ENCODE measurements around the gene DNAJB9. TPM values are rescaled to one million over a fixed set of nuclear protein-coding genes. Genes with fewer than 3 reads are reported as not detected.

The DNAJB9 gene
- total RNA-seq, 1 donor from 2014 or later: 49.5 TPM

DNA sequence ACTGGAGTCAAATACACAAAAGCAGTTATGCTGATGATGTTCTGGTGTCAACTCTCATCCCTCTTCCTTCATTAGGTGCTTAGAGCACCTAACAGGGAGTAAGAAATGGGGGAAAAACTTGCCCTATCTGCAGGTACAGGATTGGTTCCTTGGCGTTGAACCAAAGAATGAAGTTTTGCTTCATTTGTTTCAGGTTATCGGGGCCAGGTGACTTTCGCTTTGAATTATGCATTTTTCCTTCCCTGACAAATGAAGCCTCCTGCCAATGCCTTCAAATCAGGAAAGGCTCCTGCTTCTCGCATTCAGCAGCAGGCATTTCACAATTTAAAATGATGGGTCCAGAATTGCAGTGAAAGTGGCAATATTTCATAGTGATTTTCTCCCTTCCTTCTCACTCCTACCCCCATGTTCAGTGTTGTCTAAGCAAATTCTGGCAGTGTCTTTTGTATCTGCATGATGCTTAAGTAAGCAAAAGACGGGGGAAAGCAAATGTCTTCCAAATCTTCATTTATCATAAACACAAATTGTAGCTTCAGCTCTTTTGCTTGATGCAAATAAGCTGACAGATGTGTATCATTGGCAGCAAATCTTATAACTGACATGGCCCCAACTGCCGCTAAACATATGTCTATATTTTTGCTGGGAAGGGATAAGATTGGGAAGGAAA lies 29.4 kb downstream of the DNAJB9 start:
- Histone ChIP-seq H3K27me3 (ENCODE audit: control insufficient read depth, insufficient read depth, low read length) (no peaks in the 10 kb centered on the region), H3K4me3 (ENCODE audit: low read depth, low read length) (no peak overlapping the region), H3K36me3 (ENCODE audit: control insufficient read depth, insufficient read depth, low read length) (no peaks in the 10 kb centered on the region)
- TF ChIP-seq, protein P1, sequence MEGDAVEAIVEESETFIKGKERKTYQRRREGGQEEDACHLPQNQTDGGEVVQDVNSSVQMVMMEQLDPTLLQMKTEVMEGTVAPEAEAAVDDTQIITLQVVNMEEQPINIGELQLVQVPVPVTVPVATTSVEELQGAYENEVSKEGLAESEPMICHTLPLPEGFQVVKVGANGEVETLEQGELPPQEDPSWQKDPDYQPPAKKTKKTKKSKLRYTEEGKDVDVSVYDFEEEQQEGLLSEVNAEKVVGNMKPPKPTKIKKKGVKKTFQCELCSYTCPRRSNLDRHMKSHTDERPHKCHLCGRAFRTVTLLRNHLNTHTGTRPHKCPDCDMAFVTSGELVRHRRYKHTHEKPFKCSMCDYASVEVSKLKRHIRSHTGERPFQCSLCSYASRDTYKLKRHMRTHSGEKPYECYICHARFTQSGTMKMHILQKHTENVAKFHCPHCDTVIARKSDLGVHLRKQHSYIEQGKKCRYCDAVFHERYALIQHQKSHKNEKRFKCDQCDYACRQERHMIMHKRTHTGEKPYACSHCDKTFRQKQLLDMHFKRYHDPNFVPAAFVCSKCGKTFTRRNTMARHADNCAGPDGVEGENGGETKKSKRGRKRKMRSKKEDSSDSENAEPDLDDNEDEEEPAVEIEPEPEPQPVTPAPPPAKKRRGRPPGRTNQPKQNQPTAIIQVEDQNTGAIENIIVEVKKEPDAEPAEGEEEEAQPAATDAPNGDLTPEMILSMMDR (IDR thresholded peaks at IDR 0.05; ENCODE audit: insufficient read depth, low read length, poor library complexity, severe bottlenecking): no peak
- no peak for DNase-seq (ENCODE audit: low read depth)

DNA sequence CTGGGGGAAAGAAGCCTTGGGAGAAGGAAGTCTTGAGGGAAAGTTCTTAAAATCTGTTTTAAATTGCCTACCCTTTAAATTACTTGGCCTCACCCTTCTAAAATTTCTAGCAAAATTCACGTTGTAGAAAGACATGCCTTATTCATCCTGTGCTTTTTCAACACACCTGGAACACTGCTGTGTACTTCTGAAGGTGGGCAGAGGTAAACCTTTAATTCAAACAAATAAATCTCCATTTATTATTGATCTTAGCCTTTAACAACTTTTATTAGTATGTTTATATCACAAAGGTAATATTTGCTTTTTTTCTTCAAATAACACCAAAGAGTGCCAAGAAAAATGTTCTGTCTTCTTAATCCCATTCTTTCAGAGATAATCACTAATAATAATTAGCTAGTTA lies 30.7 kb downstream of the DNAJB9 start:
- H3K36me3 ChIP-seq (ENCODE audit: control insufficient read depth, insufficient read depth, low read length): no peaks in the 10 kb centered on the region
- TF ChIP-seq, protein P1 (IDR thresholded peaks at IDR 0.05; ENCODE audit: insufficient read depth, low read length, poor library complexity, severe bottlenecking): no peak
- no peaks in the 10 kb centered on the region for H3K27me3 ChIP-seq (ENCODE audit: control insufficient read depth, insufficient read depth, low read length)
- H3K4me3 ChIP-seq (ENCODE audit: low read depth, low read length): no peak overlapping the region
- DNase-seq (ENCODE audit: low read depth): no peak

DNA sequence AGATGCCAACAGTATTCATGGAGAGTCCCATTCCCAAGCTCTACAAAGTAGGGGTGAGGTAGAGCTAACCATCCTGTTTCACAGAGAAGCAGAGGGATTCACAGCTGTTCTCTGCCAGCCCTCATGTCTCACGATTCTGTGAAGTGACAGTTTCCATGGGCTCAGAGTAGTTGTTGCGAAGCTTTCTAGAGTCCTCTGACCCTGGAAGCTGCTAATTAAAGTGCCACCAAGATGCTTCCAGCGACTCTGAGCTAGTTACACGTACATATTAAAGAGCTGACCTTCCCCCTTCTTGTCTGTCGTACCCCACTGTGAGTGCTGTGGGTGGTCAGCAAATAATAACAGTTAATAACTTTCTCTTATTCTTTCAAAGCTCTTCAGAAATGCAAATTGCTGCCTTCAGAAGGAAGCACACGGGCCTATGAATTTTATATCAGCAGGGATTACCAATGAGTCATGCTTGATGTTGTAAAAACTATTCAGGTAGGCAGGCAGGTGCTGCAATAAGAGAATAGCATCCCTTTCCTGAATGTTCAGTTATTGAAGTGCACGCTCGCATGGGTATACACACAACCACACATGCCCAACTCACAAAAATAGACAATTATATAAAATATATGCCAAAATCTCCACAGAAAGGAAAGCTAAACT lies 34.1 kb downstream of the DNAJB9 start:
- Histone ChIP-seq H3K36me3 (ENCODE audit: control insufficient read depth, insufficient read depth, low read length) (no peaks in the 10 kb centered on the region), H3K4me3 (ENCODE audit: low read depth, low read length) (no peak overlapping the region), H3K27me3 (ENCODE audit: control insufficient read depth, insufficient read depth, low read length) (no peaks in the 10 kb centered on the region)
- no peak for DNase-seq (ENCODE audit: low read depth)
- TF ChIP-seq, protein P1 (IDR thresholded peaks at IDR 0.05; ENCODE audit: insufficient read depth, low read length, poor library complexity, severe bottlenecking): no peak

DNA sequence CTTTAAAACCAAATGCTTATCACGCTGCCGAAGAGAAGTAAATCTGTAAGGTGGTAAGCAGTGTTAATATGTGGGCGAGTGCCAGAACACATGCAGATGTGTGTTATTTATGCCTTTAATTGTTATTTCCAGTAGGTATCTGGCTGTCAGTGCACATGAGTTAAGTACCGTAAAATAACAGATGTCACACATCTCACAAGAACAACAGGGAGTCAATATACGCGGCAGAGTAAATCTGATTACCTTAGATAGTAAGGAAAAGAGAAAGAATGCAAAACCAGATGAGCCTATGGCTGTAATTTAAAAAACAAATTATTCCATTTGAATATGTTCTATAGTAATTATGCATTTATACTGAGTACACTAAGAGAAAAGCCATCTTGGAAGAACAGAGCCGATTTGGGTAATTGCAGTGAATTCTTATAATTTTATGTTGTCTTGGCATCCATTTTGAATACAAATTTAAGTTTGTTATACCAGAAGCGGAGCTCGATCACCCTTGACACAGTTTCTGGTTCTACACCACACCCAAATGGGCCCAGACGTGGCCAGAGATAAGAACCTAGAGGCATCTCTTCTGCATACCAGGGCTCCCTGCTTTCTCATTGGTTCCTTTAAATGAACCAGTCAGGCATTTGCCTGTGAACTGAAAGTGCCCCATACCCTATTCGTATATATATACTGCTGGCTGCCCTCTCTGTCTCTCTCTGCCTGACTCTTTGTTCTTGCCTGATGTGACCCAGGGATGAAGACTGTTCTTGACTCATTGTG lies 34.8 kb downstream of the DNAJB9 start:
- Histone ChIP-seq H3K27me3 (ENCODE audit: control insufficient read depth, insufficient read depth, low read length) (no peaks in the 10 kb centered on the region), H3K36me3 (ENCODE audit: control insufficient read depth, insufficient read depth, low read length) (no peaks in the 10 kb centered on the region), H3K4me3 (ENCODE audit: low read depth, low read length) (no peak overlapping the region)
- TF ChIP-seq, protein P1 (IDR thresholded peaks at IDR 0.05; ENCODE audit: insufficient read depth, low read length, poor library complexity, severe bottlenecking): no peak
- no peak for DNase-seq (ENCODE audit: low read depth)

DNA sequence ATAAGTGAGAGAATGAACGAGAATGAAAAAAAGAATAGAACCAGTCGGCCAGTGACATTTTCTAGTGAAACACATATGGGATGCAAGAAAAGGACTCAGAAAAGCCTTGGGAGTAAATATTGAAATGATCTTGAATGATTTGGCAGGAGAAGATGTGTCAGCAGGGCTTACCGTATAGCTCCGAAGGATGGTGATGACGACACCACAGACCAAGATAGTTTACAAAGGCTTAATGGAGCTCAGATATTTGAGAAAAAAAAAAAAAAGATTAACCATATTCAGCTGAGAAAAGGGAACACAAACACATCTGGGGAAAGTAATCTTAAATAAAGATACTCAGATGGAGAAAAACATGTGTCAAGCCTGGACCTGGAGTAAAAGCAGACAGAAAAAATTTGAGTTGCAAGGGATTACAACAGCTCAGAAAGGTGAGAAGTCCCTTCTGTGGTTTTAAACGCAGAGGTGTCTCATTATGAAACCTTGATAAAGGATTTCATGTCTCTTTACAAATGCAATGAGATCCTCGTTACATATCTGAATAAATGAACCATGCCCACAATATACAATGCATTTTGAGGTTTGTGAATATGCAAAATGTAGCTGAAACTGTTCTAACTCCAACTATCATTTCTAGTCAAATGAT lies 36.0 kb downstream of the DNAJB9 start:
- TF ChIP-seq, protein P1 (IDR thresholded peaks at IDR 0.05; ENCODE audit: insufficient read depth, low read length, poor library complexity, severe bottlenecking): no peak
- Histone ChIP-seq H3K4me3 (ENCODE audit: low read depth, low read length) (no peak overlapping the region), H3K36me3 (ENCODE audit: control insufficient read depth, insufficient read depth, low read length) (no peaks in the 10 kb centered on the region), H3K27me3 (ENCODE audit: control insufficient read depth, insufficient read depth, low read length) (no peaks in the 10 kb centered on the region)
- DNase-seq (ENCODE audit: low read depth): no peak

Data from kidney epithelial cell (primary cell).